NCI-H1105 treated with DMSO at 0.1 percent for 48 hours (cell line): ENCODE measurements around the gene SAMD5.

Experiments used
- DNase-seq: peaks from one replicate; lab custom pipeline; 2025; lab: John Stamatoyannopoulos, UW

The SAMD5 gene

GRCh38 chr6:147567141-147567805 is 58.8 kb downstream of the SAMD5 start:
- DNase-seq = no peak

- DNase-seq = no peak
These were observed 61.3 kb downstream of the SAMD5 start for GRCh38 chr6:147569788-147570187.

- DNase-seq = no peak
These were observed 62.2 kb downstream of the SAMD5 start for GRCh38 chr6:147570681-147571080.

GRCh38 chr6:147577488-147577887 is 69.0 kb downstream of the SAMD5 start:
- DNase-seq = no peak

- DNase-seq = no peak
These were observed 69.7 kb downstream of the SAMD5 start for GRCh38 chr6:147578159-147578558.

GRCh38 chr6:147578883-147579282 is 70.4 kb downstream of the SAMD5 start:
- DNase-seq = no peak

GRCh38 chr6:147579667-147580066 is 71.2 kb downstream of the SAMD5 start:
- no peak for DNase-seq

GRCh38 chr6:147582991-147583390 is 74.5 kb downstream of the SAMD5 start:
- no peak for DNase-seq

GRCh38 chr6:147585256-147585655 is 76.8 kb downstream of the SAMD5 start:
- no peak for DNase-seq

GRCh38 chr6:147586044-147586443 is 77.6 kb downstream of the SAMD5 start:
- DNase-seq = peak; percentile 58

- DNase-seq = no peak
These were observed 79.4 kb downstream of the SAMD5 start for GRCh38 chr6:147587907-147588306.

GRCh38 chr6:147588469-147588868 is 80.0 kb downstream of the SAMD5 start:
- no peak for DNase-seq

- no peak for DNase-seq
These were observed 81.3 kb downstream of the SAMD5 start for GRCh38 chr6:147589739-147590250.

- DNase-seq = no peak
These were observed 87.5 kb downstream of the SAMD5 start for GRCh38 chr6:147595961-147596360.

- DNase-seq = no peak
These were observed 95.0 kb downstream of the SAMD5 start for GRCh38 chr6:147603392-147604081.

GRCh38 chr6:147604373-147604772 is 95.9 kb downstream of the SAMD5 start:
- peak; percentile 21 for DNase-seq

- DNase-seq = no peak
These were observed 103.5 kb downstream of the SAMD5 start for GRCh38 chr6:147611992-147612391.

- DNase-seq = no peak
These were observed 106.0 kb downstream of the SAMD5 start for GRCh38 chr6:147614501-147614900.

GRCh38 chr6:147615659-147616456 is 107.4 kb downstream of the SAMD5 start:
- DNase-seq = no peak

GRCh38 chr6:147617366-147617765 is 108.9 kb downstream of the SAMD5 start:
- DNase-seq = no peak

GRCh38 chr6:147618457-147618856 is 110.0 kb downstream of the SAMD5 start:
- no peak for DNase-seq

GRCh38 chr6:147618927-147619326 is 110.4 kb downstream of the SAMD5 start:
- DNase-seq = no peak
